Stomach smooth muscle (tissue), 2 donors: ENCODE data around the gene NRBP1.

Source experiments
- H3K27ac ChIP-seq: one replicate; pipeline ENCODE4 v1.7.0; 2013; ENCODE audit warnings: mild to moderate bottlenecking, low read length, inconsistent platforms
- H3K27me3 ChIP-seq, 2 donors: one replicate each; pipeline ENCODE4 v1.7.0; 2013; ENCODE audit warnings: low read length in 2 of 2; ENCODE audit not compliant: insufficient read depth in 2 of 2, control insufficient read depth in 1 of 2
- H3K36me3 ChIP-seq, 2 donors: one replicate each; pipeline ENCODE4 v1.7.0; 2013; ENCODE audit warnings: low read length in 2 of 2; ENCODE audit not compliant: control insufficient read depth in 2 of 2, insufficient read depth in 2 of 2
- H3K4me1 ChIP-seq: one replicate; pipeline ENCODE4 v1.7.0; 2013; ENCODE audit warnings: low read length; ENCODE audit not compliant: control insufficient read depth, insufficient read depth
- H3K4me3 ChIP-seq, 2 donors: one replicate each; pipeline ENCODE4 v1.7.0; 2013; ENCODE audit warnings: low read length in 2 of 2
- H3K9ac ChIP-seq, 2 donors: one replicate each; pipeline ENCODE4 v1.7.0; 2013; ENCODE audit warnings: low read length in 2 of 2, mild to moderate bottlenecking in 1 of 2
- H3K9me3 ChIP-seq, 2 donors: one replicate each; pipeline ENCODE4 v1.7.0; 2013; ENCODE audit warnings: low read length in 2 of 2; ENCODE audit not compliant: control insufficient read depth in 2 of 2
- donor health status: healthy.
- donor health status: Pancreatic carcinoma.

Gene NRBP1

GRCh38 chr2:27400348-27401135 is 27.9 kb upstream of the NRBP1 start:
- Histone ChIP-seq H3K9ac (no peak overlapping the region), H3K27ac (no peak overlapping the region)

DNA sequence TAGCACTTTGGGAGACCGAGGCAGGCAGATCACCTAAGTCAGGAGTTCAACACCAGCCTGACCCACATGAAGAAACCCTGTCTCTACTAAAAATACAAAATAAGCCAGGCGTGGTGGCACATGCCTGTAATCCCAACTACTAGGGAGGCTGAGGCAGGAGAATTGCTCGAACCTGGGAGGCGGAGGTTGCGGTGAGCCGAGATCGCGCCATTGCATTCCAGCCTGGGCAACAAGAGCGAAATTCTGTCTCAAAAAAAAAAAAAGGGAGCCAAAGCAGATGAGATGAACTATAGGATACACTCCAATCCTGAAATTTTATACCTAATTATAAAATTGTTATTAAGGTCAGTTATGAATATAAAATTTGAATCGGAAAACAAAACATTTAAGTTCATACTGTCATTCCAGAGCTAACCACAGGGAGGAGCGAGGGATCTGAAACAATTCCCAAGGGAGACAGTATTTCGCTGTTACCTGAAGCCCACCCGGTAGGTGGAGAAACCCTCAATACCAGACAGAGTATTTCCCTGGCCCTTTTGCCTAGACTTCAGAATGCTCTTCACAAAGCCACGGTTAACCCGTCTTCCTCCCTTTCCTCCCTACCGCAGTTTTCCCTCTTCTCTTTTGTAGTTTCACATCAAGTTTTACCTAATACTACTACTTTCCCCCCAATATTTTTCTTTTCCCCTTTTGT is 20.5 kb upstream of the NRBP1 start:
- peak overlapping the region; percentile 89 to 93 for H3K4me3 ChIP-seq
- H3K27ac ChIP-seq, result no peak overlapping the region

More at GRCh38 chr2:27400348-27401135, 27.9 kb upstream of the NRBP1 start:
- no peaks in the 10 kb centered on the region for H3K9me3 ChIP-seq
- H3K27me3 ChIP-seq, result no peaks in the 10 kb centered on the region
- no peak overlapping the region for H3K4me3 ChIP-seq
- H3K4me1 ChIP-seq, result no peaks in the 10 kb centered on the region
- no peaks in the 10 kb centered on the region for H3K36me3 ChIP-seq

GRCh38 chr2:27408601-27409320 is 19.7 kb upstream of the NRBP1 start:
- no peaks in the 10 kb centered on the region for H3K27me3 ChIP-seq
- peak overlapping the region; percentile 84 to 94 for H3K9ac ChIP-seq
- H3K9me3 ChIP-seq, result no peaks in the 10 kb centered on the region
- H3K36me3 ChIP-seq, result no peaks in the 10 kb centered on the region
- peak overlapping the region; percentile 89 to 93 for H3K4me3 ChIP-seq
- H3K4me1 ChIP-seq, result peaks cover 12% of the 10 kb centered on the region
- peak overlapping the region; percentile 69 for H3K27ac ChIP-seq

More for the DNA sequence above, 20.5 kb upstream of the NRBP1 start:
- Histone ChIP-seq H3K9ac (peak overlapping the region; percentile 84 to 94), H3K4me1 (peaks cover 12% of the 10 kb centered on the region), H3K36me3 (no peaks in the 10 kb centered on the region), H3K27me3 (no peaks in the 10 kb centered on the region), H3K9me3 (no peaks in the 10 kb centered on the region)

DNA sequence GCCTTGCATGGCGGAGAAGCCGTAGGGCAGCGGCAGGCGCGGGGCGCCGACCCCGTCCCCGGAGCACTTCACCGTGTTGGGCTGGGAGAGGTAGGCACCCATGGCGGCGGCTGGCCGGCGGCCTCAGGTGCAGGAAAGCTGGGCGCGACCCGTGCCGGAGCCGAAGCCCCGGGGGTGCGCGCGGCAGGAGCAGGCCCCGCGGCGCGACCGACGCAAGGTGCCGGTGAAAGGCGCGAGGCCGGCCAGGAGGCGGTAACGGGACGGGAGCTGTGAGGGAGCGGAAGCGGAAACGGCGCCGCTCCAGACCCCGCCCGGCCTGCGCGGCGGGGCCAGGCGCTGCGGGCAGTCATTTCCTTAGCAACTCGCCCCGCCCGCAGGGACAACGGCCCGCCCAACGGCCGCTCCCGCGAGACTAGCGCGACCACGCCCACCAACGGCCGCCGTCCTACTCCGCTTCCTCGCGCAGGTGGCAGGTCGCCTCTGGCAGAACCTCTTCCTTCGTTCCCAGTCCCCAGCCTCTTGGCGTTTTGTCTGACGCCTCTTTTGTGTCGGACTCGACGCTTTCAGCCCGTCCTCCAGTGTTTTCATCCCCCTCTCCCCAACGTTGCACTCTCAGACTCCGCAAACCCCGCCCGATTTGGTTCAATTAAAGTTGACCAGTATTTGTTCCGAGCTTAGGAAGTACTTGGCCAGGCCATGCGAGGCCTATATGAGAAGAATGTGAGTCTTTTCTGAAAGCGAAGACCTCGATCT is 18.9 kb upstream of the NRBP1 start, which contains the start of gene PPM1G:
Gene PPM1G, minus strand, starts transcription at position 271 of the 753 bp plus-strand sequence. Its CDS starts 169 bp downstream, at position 102.
- H3K9me3 ChIP-seq, result no peaks in the 10 kb centered on the region
- H3K36me3 ChIP-seq, result no peaks in the 10 kb centered on the region
- peak within 1 kb of the TSS; percentile 93 to 94 for H3K4me3 ChIP-seq
- H3K27ac ChIP-seq, result peak within 1 kb of the TSS; percentile 86
- no peaks in the 10 kb centered on the region for H3K27me3 ChIP-seq
- H3K9ac ChIP-seq, result peak within 1 kb of the TSS; percentile 93 to 96
- H3K4me1 ChIP-seq, result peaks cover 12% of the 10 kb centered on the region

DNA sequence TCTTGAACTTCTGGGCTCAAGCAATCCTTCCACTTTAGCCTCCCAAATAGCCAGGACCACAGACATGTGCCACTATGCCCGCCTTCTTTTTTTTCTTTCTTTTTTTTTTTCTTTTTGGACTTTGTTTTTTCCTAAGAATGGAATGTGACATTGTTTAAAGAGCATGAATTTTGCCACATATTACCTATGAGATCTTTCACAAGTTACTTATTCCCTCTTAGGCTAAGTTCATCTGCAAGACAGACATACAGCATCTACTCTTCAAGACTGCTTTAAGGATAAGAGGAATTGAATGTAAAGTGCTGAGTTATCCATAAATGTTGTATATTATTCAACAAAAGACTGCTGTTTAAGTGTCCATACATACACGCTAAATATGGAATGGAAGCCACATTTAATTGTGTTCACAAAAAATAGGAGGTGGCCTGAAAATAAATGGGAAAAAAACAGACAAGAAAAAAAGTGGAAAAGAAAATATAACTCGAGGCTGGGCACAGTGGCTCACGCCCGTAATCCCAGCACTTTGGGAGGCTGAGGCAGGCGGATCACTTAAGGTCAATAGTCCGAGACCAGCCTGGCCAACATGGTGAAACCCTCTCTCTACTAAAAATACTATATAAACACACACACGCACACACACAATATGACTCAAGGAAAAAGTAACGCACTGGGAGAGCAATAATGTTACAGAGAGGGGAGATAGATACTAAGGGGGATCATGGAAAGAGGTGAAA is 15.8 kb upstream of the NRBP1 start:
- Histone ChIP-seq H3K36me3 (no peaks in the 10 kb centered on the region), H3K4me1 (peaks cover 12% of the 10 kb centered on the region), H3K9me3 (no peaks in the 10 kb centered on the region), H3K27ac (no peak overlapping the region), H3K4me3 (no peak overlapping the region), H3K27me3 (no peaks in the 10 kb centered on the region), H3K9ac (no peak overlapping the region)

- H3K27me3 ChIP-seq, result no peaks in the 10 kb centered on the region
- no peak overlapping the region for H3K4me3 ChIP-seq
- H3K27ac ChIP-seq, result no peak overlapping the region
- H3K9ac ChIP-seq, result no peak overlapping the region
- no peaks in the 10 kb centered on the region for H3K4me1 ChIP-seq
- no peaks in the 10 kb centered on the region for H3K9me3 ChIP-seq
- no peaks in the 10 kb centered on the region for H3K36me3 ChIP-seq
These were observed 12.3 kb upstream of the NRBP1 start for GRCh38 chr2:27416151-27416550.

- H3K9me3 ChIP-seq, result no peaks in the 10 kb centered on the region
- H3K9ac ChIP-seq, result no peak overlapping the region
These were observed 7.4 kb upstream of the NRBP1 start for GRCh38 chr2:27420996-27421395.

GRCh38 chr2:27421660-27422250 is 6.7 kb upstream of the NRBP1 start:
- no peaks in the 10 kb centered on the region for H3K9me3 ChIP-seq
- H3K4me3 ChIP-seq, result no peak overlapping the region
- H3K9ac ChIP-seq, result no peak overlapping the region
- H3K27ac ChIP-seq, result no peak overlapping the region
- no peaks in the 10 kb centered on the region for H3K36me3 ChIP-seq
- no peaks in the 10 kb centered on the region for H3K27me3 ChIP-seq
- no peaks in the 10 kb centered on the region for H3K4me1 ChIP-seq

More at GRCh38 chr2:27420996-27421395, 7.4 kb upstream of the NRBP1 start:
- no peaks in the 10 kb centered on the region for H3K27me3 ChIP-seq
- H3K27ac ChIP-seq, result no peak overlapping the region
- H3K4me1 ChIP-seq, result no peaks in the 10 kb centered on the region
- no peak overlapping the region for H3K4me3 ChIP-seq
- H3K36me3 ChIP-seq, result no peaks in the 10 kb centered on the region

DNA sequence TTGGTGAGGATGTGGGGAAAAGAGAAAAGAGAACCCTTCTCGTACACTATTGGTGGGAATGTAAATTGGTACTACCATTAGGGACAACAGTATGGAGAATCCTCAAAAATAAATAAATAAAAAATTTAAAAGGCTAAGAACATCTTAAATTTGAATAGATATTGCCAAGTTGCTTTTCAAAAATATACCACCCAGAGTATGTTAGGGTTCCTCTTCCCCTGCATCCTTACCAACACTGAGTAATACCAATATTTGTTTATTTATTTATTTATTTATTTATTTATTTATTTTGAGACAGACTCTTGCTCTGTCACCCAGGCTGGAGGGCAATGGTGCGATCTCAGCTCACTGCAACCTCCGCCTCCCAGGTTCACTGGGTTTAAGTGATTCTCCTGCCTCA is 5.5 kb upstream of the NRBP1 start:
- Histone ChIP-seq H3K4me1 (peaks cover 4% of the 10 kb centered on the region), H3K27me3 (no peaks in the 10 kb centered on the region), H3K9ac (no peak overlapping the region), H3K36me3 (no peaks in the 10 kb centered on the region), H3K9me3 (no peaks in the 10 kb centered on the region), H3K4me3 (no peak overlapping the region), H3K27ac (no peak overlapping the region)
